Duodenal mucosa (tissue), 2 donors: ENCODE data around the gene ICE1.
"Not testable (repeated sequence)": the region's sequence is repeated elsewhere in the genome, so short reads cannot be mapped to it uniquely, and the experiment has no call there.

Experiments used
- H3K27ac ChIP-seq: one replicate; pipeline ENCODE4 v1.7.0; 2013; ENCODE audit warnings: low read depth, low read length
- H3K27me3 ChIP-seq, 2 donors: one replicate each; pipeline ENCODE4 v1.7.0; 2013; ENCODE audit warnings: low read length in 2 of 2, control low read depth in 1 of 2; ENCODE audit not compliant: insufficient read depth in 2 of 2, control insufficient read depth in 1 of 2
- H3K36me3 ChIP-seq, 2 donors: one replicate each; pipeline ENCODE4 v1.7.0; 2013; ENCODE audit warnings: low read length in 2 of 2, control low read depth in 1 of 2; ENCODE audit not compliant: insufficient read depth in 2 of 2, control insufficient read depth in 1 of 2
- H3K4me1 ChIP-seq, 2 donors: one replicate each; pipeline ENCODE4 v1.7.0; 2013; ENCODE audit warnings: low read length in 2 of 2, control low read depth in 1 of 2; ENCODE audit not compliant: insufficient read depth in 2 of 2, control insufficient read depth in 1 of 2
- H3K4me3 ChIP-seq, 2 donors: one replicate each; pipeline ENCODE4 v1.7.0; 2013; ENCODE audit warnings: low read length in 2 of 2, low read depth in 1 of 2
- H3K9ac ChIP-seq, 2 donors: one replicate each; pipeline ENCODE4 v1.7.0; 2013; ENCODE audit warnings: low read length in 2 of 2, low read depth in 1 of 2
- H3K9me3 ChIP-seq, 2 donors: one replicate each; pipeline ENCODE4 v1.7.0; 2013; ENCODE audit warnings: low read length in 2 of 2, control low read depth in 1 of 2; ENCODE audit not compliant: control insufficient read depth in 1 of 2

The ICE1 gene

DNA sequence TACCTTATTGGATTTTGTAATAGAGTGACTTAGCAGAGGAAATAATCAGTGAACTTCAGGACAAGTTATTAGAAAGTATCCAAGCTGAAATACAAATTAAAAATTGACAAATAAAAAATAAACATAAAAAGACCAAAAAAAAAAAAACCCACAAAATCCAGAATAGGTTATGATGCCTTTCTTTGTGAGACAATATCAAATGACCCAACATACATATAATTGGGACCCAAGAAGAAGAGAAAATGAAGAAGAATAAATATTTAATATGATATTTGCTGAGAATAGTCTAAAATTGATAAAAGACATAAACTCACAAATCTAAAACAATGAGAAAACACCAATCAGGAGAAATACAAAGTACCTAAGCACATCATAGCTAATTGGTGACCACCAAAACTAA, 81.8 kb downstream of the ICE1 start:
- H3K9me3 ChIP-seq, result peaks cover 5 to 12% of the 10 kb centered on the region in 2 donors
- H3K4me1 ChIP-seq, result no peaks in the 10 kb centered on the region
- no peaks in the 10 kb centered on the region for H3K27me3 ChIP-seq

DNA sequence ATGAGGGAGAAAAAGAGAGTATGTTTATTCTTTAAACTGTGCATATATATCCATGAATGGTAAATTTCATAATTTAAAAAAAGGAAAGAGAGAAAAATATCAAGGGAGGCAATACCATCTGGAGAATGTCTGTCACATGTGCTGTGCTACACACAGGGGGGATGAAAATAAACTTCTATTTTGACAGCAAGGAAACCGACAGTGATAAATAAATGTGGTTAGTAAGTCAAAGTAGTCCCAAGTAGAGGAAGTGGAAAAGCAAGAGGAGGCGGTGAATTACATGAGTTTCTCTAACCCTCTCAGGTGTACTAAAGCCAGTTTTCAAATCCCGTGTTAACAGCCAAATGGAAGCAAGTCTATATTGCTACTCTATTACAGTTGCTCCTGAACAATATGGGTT, 83.3 kb downstream of the ICE1 start:
- Histone ChIP-seq H3K36me3 (no peaks in the 10 kb centered on the region), H3K27me3 (no peaks in the 10 kb centered on the region), H3K27ac (no peak overlapping the region), H3K9me3 (peaks cover 5 to 12% of the 10 kb centered on the region in 2 donors), H3K4me1 (no peaks in the 10 kb centered on the region), H3K9ac (no peak overlapping the region), H3K4me3 (no peak overlapping the region)

More for the DNA sequence above, 81.8 kb downstream of the ICE1 start:
- no peaks in the 10 kb centered on the region for H3K36me3 ChIP-seq
- H3K9ac ChIP-seq, result no peak overlapping the region
- no peak overlapping the region for H3K4me3 ChIP-seq
- H3K27ac ChIP-seq, result no peak overlapping the region

DNA sequence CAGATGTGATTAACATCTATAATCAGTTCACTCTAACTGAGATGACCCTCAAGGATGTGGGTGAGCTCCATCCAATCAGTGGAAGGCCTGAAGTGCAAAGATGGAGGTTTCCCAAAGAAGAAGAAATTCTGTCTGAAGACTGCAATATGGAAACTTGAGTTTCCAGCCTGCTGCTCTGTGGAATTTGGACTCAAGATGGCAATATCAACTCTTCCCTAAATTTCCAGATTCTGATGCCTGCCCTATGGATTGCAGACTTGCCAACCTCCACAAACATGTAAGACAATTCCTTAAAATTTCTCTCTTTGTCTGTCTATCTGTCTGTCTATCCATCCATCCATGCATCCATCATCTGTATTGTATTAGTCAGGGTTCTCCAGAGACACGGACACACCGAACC, 85.9 kb downstream of the ICE1 start:
- H3K9ac ChIP-seq, result no peak overlapping the region
- H3K36me3 ChIP-seq, result no peaks in the 10 kb centered on the region
- H3K27me3 ChIP-seq, result no peaks in the 10 kb centered on the region
- H3K9me3 ChIP-seq, result peaks cover 5 to 12% of the 10 kb centered on the region in 2 donors
- H3K4me3 ChIP-seq, result no peak overlapping the region
- no peak overlapping the region for H3K27ac ChIP-seq
- H3K4me1 ChIP-seq, result no peaks in the 10 kb centered on the region

DNA sequence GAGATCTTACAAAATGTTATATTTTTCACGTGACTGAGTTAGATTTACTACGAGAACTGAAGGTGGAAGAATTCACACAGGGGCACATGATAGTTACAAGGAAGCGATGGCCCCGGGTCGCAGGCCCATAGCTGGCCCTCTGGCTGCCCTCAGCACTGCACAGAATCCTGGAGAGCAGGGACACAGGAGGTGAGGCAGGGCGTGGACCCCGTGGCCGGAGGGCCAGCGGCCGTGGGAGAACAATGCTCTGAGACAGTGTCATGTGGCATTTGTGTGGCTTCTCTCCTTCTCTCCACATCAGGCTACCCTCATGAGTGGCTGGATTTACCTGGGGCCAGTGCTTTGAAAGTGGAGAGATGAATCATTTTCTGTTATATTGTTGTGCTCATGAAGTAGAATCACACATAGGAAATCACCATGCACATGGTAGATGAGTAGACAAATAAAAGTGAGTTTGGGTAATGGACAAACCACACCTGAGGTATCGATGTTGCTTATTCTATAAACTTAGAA, 89.5 kb downstream of the ICE1 start:
- H3K36me3 ChIP-seq, result no peaks in the 10 kb centered on the region
- no peak overlapping the region for H3K27ac ChIP-seq
- no peaks in the 10 kb centered on the region for H3K9me3 ChIP-seq
- H3K4me3 ChIP-seq, result no peak overlapping the region
- H3K27me3 ChIP-seq, result no peaks in the 10 kb centered on the region
- no peak overlapping the region for H3K9ac ChIP-seq
- H3K4me1 ChIP-seq, result no peaks in the 10 kb centered on the region

DNA sequence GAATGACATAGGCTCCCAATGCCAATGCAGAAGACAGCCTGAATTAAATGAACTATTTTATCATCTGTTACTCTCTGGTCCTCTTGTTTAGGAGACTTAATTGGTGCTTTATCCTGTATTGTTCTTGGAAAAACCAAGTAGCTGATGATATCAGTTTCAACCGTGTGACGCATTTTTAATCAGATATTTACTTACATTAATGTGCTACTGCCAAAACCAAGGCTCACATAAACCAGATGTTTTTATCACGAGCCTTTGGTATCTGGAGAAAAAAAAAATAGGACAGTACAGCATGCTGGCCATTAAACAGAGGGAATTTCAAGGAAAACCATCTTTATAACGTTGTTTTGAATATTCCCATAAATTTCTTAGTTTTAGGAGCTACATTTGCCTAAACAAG, 90.1 kb downstream of the ICE1 start:
- no peak overlapping the region for H3K4me3 ChIP-seq
- H3K27me3 ChIP-seq, result no peaks in the 10 kb centered on the region
- no peaks in the 10 kb centered on the region for H3K36me3 ChIP-seq
- no peaks in the 10 kb centered on the region for H3K9me3 ChIP-seq
- no peaks in the 10 kb centered on the region for H3K4me1 ChIP-seq
- H3K9ac ChIP-seq, result no peak overlapping the region
- H3K27ac ChIP-seq, result no peak overlapping the region

DNA sequence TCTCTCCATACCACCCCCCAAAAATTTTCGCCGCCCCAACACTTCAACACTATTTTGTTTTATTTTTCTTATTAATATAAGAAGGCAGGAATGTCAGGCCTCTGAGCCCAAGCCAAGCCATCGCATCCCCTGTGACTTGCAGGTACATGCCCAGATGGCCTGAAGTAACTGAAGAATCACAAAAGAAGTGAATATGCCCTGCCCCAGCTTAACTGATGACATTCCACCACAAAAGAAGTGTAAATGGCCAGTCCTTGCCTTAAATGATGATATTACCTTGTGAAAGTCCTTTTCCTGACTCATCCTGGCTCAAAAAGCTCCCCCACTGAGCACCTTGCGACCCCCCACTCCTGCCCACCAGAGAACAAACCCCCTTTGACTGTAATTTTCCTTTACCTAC, 98.1 kb downstream of the ICE1 start:
- H3K9me3 ChIP-seq, H3K36me3 ChIP-seq, H3K4me1 ChIP-seq, H3K4me3 ChIP-seq, H3K27ac ChIP-seq, H3K27me3 ChIP-seq, H3K9ac ChIP-seq: not testable (repeated sequence)

DNA sequence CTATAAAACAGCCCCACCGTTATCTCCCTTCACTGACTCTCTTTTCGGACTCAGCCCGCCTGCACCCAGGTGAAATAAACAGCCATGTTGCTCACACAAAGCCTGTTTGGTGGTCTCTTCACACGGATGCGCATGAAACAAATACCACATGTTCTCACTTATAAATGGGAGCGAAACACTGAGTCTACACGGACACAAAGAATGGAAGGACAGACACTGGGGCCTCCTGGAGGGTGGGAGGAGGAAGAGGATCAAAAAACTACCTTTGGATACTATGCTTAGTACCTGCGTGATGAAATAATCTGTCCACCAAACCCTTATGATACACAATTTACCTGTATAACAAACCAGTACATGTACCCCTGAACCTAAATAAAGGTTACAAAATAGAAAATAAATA, 98.6 kb downstream of the ICE1 start:
- Histone ChIP-seq H3K4me3 (no peak overlapping the region), H3K27me3 (no peaks in the 10 kb centered on the region), H3K4me1 (peaks cover 4 to 5% of the 10 kb centered on the region in 2 donors), H3K36me3 (no peaks in the 10 kb centered on the region), H3K9me3 (no peaks in the 10 kb centered on the region), H3K9ac (no peak overlapping the region), H3K27ac (no peak overlapping the region)

DNA sequence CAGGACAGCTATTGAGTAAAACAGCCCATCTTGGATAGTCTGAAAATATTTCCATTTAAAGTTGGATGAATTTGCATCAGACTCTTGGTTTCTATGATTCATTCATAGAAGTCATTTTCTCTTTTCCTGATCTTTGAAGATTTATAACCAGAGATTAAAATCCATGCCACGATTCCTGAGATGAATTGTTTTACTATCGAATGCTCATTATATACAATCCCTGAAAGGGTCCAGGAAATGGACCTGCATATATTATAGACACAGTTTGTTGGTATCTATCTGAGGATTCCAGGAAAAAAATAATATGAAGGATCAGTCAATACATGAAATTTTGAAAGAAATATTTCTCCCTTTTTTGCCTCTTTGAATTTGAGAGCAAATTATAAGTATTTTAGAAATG, 99.0 kb downstream of the ICE1 start:
- no peak overlapping the region for H3K9ac ChIP-seq
- no peaks in the 10 kb centered on the region for H3K36me3 ChIP-seq
- H3K27me3 ChIP-seq, result no peaks in the 10 kb centered on the region
- no peaks in the 10 kb centered on the region for H3K9me3 ChIP-seq
- H3K4me3 ChIP-seq, result no peak overlapping the region
- H3K27ac ChIP-seq, result no peak overlapping the region
- peaks cover 4 to 5% of the 10 kb centered on the region in 2 donors for H3K4me1 ChIP-seq

DNA sequence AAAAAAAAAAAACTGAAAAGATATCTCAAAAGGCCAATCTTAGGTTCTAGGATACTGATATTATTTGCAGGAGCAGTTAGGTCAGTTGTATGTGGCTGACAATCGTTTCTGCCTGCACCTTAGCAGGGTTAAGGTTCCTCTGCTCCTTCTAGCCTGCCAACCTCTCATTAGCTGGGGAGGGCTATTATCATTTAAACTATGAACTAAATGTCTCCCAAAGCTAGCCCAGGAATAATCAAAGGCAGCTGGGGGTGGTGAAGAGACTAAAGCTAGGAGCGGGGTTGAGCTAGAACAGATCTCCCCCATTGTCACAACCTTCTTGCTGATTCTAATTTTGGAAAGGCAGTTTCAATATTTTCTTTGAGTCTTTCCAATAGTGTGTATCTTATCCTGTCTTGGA, 99.9 kb downstream of the ICE1 start:
- no peak overlapping the region for H3K27ac ChIP-seq
- peaks cover 4 to 5% of the 10 kb centered on the region in 2 donors for H3K4me1 ChIP-seq
- H3K9ac ChIP-seq, result no peak overlapping the region
- H3K27me3 ChIP-seq, result no peaks in the 10 kb centered on the region
- no peak overlapping the region for H3K4me3 ChIP-seq
- H3K36me3 ChIP-seq, result no peaks in the 10 kb centered on the region
- no peaks in the 10 kb centered on the region for H3K9me3 ChIP-seq

DNA sequence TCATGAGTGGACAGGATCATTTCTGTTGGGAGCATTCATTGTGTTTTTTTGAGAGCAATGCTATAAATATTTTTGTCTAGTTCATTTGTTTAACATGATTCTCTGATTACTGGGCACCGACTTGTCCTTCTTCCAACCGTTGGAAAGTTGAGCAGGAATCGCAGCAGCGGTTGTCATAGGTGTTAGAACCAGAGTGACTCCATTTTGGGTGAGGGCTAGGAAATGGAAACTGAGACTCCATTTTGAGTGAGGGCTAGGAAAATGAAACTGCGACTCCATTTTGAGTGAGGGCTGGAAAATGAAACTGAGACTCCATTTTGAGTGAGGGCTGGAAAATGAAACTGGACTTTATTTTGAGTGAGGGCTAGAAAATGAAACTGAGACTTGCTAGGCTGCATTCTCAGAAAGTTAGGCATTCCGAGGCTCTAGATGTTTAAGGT, 100.6 kb downstream of the ICE1 start:
- Histone ChIP-seq H3K9me3 (no peaks in the 10 kb centered on the region), H3K27me3 (no peaks in the 10 kb centered on the region), H3K36me3 (no peaks in the 10 kb centered on the region), H3K9ac (no peak overlapping the region), H3K27ac (no peak overlapping the region), H3K4me1 (peaks cover 4 to 5% of the 10 kb centered on the region in 2 donors), H3K4me3 (peak overlapping the region in 1 of 2 donors; percentile 40)

DNA sequence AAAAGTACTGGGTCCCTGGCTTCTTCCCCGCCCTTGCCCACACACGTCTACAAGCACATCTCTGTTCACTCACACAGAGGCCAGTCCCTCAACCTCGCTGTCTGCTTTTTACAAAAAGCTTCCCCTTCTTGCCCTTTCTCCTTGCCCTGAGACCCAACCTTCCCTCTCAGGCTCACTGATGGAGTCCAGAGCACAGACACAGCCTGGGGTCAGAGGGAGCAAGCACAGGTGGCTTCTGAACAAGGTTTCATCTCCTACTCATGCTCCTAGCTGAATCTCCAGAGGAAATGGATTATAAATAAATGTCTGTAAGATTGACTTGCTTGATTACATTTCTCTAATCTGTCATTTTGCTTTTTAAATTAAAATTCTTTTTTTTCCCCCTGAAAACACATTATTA, 101.8 kb downstream of the ICE1 start:
- Histone ChIP-seq H3K27ac (no peak overlapping the region), H3K9ac (no peak overlapping the region), H3K9me3 (no peaks in the 10 kb centered on the region), H3K4me1 (peaks cover 4 to 5% of the 10 kb centered on the region in 2 donors), H3K4me3 (no peak overlapping the region), H3K27me3 (no peaks in the 10 kb centered on the region), H3K36me3 (no peaks in the 10 kb centered on the region)
